Muscle of back (tissue), 11 donors: ENCODE data around the gene MRPS17. TPM values are rescaled to one million over a fixed set of nuclear protein-coding genes. Genes with fewer than 3 reads are reported as not detected.

Experiments used
- DNase-seq, 3 donors: peaks; one replicate each; pipeline versions ENCODE4 v3.0.0 to v3.0.0-alpha.2; 2013
- polyA plus RNA-seq, 10 donors: library from polyadenylated mRNA; unstranded; fragments of 120-200 nt; gene quantifications; one replicate each; pipeline ENCODE4 v1.2.1, GENCODE V29; 2013; ENCODE audit not compliant: insufficient read length in 10 of 10

The MRPS17 gene
- polyA plus RNA-seq, 10 donors: 12.7 to 16.2 (median 14.7) TPM

DNA sequence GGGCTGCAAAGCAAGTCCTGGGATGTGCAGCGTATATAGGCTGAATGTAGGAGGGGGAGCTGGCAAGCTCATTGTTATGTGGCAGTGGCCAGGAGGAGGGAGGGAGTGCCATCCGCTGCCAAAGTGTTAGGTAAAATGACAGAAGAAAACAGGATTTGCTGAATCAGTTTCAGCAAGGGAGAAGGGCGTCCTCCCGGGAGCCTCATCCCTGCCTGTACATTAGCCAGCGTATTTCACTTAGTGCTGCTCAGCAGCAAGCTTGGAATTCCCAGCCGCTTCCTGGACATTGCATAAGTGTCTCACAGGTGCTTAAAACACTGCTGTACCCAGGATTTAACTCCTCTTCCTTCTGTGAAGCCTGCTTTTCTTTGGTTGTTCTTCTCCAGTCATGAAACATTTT is 15.2 kb downstream of the MRPS17 start:
- DNase-seq: no peak

DNA sequence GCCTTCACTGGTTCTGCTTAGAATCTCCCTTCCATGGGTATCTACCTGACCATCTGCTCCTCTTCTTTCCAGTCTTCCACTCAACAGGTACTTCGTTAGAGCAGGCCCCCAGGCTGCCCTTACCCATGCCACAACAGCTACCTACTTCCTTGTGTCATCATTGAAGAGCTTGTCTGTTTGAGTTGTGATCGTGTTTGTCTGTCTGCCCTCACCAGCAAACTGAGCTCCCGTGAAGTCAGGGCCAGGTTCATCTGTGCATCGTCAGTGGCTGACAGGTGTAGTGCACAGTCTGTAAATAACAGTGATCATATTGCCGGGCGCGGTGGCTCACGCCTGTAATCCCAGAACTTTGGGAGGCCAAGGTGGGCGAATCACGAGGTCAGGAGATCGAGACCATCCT is 17.7 kb downstream of the MRPS17 start:
- no peak for DNase-seq

GRCh38 chr7:55970561-55970960 is 18.9 kb downstream of the MRPS17 start:
- peak in 1 of 3 donors; percentile 44 for DNase-seq

- no peak for DNase-seq
These were observed 19.3 kb downstream of the MRPS17 start for GRCh38 chr7:55970978-55971377.

GRCh38 chr7:55973747-55974250 is 22.1 kb downstream of the MRPS17 start:
- DNase-seq: no peak

DNA sequence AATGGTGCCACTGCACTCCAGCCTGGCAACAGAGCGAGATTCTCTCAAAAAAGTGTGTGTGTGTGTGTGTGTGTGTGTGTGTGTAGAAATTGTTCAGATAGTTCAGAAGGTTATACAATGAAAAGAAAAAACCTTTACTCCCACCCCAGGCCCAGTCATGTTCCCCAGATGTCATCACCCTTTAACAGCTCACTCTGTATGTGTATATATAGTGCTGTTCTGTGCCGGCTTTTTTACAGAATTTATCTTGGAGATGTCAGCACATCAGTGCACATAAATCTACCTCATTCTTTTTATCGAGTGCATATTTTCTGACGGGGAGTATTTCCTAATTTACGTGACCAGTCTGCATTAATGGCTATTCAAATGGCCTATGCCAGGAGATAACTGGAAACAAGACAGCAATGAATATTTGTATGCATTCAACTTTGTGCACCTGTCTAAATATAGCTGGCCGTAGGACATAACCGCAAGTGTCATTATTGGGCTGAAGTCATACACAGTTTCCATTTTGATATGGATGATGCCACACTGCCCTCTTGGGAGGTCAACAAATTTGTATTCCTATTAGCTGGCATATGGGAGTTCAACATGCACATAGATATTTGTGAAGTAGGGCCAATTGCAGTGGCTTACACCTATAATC is 24.4 kb downstream of the MRPS17 start:
- DNase-seq: no peak

DNA sequence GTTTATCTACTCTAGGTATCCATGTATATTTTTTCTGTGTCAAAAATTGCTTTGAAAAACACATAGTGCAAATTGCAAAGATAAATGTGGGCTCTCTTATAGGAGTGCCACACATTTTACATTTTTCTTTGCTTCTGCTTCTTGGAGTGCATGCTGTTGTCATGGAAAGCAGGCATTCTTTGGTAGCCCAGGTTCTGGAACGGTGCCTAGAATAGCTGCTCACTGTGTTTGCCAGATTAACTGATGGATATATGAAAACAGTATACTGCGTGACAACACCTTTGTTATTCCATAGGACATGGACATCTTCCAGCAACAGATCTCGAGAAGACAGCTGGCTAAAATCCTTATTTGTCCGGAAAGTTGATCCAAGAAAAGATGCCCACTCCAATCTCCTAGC is 26.2 kb downstream of the MRPS17 start:
- peak in 1 of 3 donors; percentile 22 for DNase-seq

- no peak for DNase-seq
These were observed 28.6 kb downstream of the MRPS17 start for GRCh38 chr7:55980266-55980665.

DNA sequence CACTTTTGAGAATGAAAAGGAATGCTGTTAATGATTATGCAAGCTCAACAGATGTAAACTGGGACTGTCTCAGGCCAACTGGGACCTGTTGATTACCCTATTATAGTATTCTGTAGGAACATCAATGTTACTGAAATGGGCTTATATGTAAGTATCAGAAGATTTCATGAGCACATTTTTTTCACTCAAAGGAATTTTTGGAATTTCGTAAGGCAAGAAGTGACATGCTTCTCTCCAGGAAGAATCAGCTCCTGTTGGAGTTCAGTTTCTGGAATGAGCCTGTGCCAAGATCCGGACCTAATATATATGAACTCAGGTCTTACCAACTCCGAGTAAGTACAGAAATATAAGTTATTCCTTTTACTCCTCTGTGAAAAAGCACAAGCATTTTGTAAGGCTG is 31.9 kb downstream of the MRPS17 start:
- DNase-seq: no peak

- no peak for DNase-seq
These were observed 40.7 kb downstream of the MRPS17 start for GRCh38 chr7:55992346-55992745.

DNA sequence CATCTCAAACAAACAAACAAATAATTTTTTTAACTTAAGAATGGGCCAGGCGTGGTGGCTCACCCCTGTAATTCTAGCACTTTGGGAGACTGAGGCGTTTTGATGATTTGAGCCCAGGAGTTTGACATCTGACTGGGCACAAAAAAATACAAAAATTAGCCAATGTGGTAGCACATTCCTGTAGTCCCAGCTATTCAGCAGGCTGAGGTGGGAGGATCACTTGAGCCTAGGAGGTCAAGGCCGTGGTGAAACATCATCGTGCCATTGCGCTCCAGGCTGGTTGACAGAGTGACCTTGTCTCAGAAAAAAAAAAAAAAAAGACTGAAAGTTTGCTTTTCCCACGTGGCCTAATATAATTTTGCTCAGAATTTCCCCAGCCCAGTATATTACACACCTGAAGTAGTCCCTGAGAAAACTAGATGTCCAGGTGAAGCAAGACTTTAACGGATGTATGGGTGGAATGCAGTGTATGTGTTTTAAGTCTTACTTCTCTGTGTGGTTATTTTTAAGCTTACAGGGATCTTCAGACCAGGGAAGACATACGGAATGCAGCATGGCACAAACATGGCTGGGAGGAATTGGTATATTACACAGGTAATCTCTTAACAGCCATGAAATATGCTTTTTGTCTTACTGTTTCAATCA is 45.3 kb downstream of the MRPS17 start:
- no peak for DNase-seq

DNA sequence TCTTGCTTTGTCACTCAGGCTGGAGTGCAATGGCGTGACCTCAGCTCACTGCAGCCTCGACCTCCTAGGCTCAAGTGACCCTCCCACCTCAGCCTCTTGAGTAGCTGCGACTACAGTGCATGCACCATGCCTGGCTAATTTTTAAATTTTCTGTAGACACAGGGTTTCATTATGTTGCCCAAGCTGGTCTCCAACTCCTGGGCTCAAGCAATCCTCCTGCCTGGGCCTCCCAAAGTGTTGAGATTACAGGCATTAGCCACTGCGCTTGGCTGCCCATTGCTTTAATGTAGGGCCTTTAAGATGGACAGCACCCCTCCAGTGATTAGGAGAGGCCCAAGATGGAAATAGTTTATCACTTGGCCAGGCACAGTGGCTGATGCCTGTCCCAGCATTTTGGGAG is 52.1 kb downstream of the MRPS17 start:
- DNase-seq: no peak

Other genes starting within 250 kb of the MRPS17 start
- under 1 TPM; 0.05 to 0.39 (median 0.14) TPM for gene SEPTIN14, start 89.1 kb upstream of the MRPS17 start, polyA plus RNA-seq
- gene ZNF713, start 64.4 kb upstream of the MRPS17 start, polyA plus RNA-seq: 1 to 10 TPM; 4.4 to 9.2 (median 7.3) TPM
- 100 to 1,000 TPM in 5 of 10 donors, 10 to 100 TPM in 5; 76.0 to 126 (median 101) TPM for gene NIPSNAP2, start 12.7 kb downstream of the MRPS17 start, polyA plus RNA-seq
- gene PSPH, start 99.6 kb downstream of the MRPS17 start, polyA plus RNA-seq: 10 to 100 TPM; 13.3 to 25.5 (median 16.5) TPM
- 100 to 1,000 TPM; 122 to 172 (median 154) TPM for gene CCT6A, start 99.9 kb downstream of the MRPS17 start, polyA plus RNA-seq
- gene SUMF2, start 112.4 kb downstream of the MRPS17 start, polyA plus RNA-seq: 10 to 100 TPM; 34.5 to 65.8 (median 51.8) TPM
- 10 to 100 TPM; 14.7 to 60.1 (median 27.1) TPM for gene PHKG1, start 141.1 kb downstream of the MRPS17 start, polyA plus RNA-seq
- 100 to 1,000 TPM; 203 to 292 (median 226) TPM for gene CHCHD2, start 154.6 kb downstream of the MRPS17 start, polyA plus RNA-seq
- gene NUPR2, start 164.5 kb downstream of the MRPS17 start, polyA plus RNA-seq: not detected